ENCODE measurements around the gene SLC16A13. TPM values are rescaled to one million over a fixed set of nuclear protein-coding genes. Genes with fewer than 3 reads are reported as not detected.

SLC16A13 gene
- total and polyA plus RNA-seq, 8 donors, result 3.7 to 21.5 (median 4.8) TPM

GRCh38 chr17:7016886-7017826 is 18.7 kb upstream of the SLC16A13 start:
- TF ChIP-seq CTCF (IDR thresholded peaks at IDR 0.05), result no peak
- intact Hi-C loops (cut with DNase I), result no loop called here
- Histone ChIP-seq H3K27me3 (peaks cover 0 to 1% of the 10 kb centered on the region in 2 donors), H3K4me1 (peaks cover 5 to 78% of the 10 kb centered on the region in 2 donors), H3K36me3 (peaks cover 0 to 15% of the 10 kb centered on the region in 2 donors), H3K9me3 (no peaks in the 10 kb centered on the region), H3K4me3 (peak overlapping the region in 1 of 2 donors; percentile 38), H3K27ac (peak overlapping the region; percentile 89 to 99)
- no peak for DNase-seq
- ATAC-seq, result no peak

GRCh38 chr17:7017827-7018200 is 18.0 kb upstream of the SLC16A13 start:
- no peak for ATAC-seq
- DNase-seq, result no peak
- H3K4me3 ChIP-seq, result peak overlapping the region; percentile 5 to 38
- intact Hi-C loops (cut with DNase I), result no loop called here
- peaks cover 0 to 15% of the 10 kb centered on the region in 2 donors for H3K36me3 ChIP-seq
- TF ChIP-seq CTCF (IDR thresholded peaks at IDR 0.05), result no peak
- H3K27me3 ChIP-seq, result peaks cover 0 to 8% of the 10 kb centered on the region in 2 donors
- peaks cover 10 to 84% of the 10 kb centered on the region in 2 donors for H3K4me1 ChIP-seq
- peak overlapping the region; percentile 89 to 99 for H3K27ac ChIP-seq
- H3K9me3 ChIP-seq, result no peaks in the 10 kb centered on the region

GRCh38 chr17:7018331-7018964 is 17.4 kb upstream of the SLC16A13 start:
- DNase-seq (no peak), ATAC-seq (no peak)
- no peak for TF ChIP-seq CTCF (IDR thresholded peaks at IDR 0.05)
- peak overlapping the region; percentile 89 to 99 for H3K27ac ChIP-seq
- H3K9me3 ChIP-seq, result no peaks in the 10 kb centered on the region
- H3K27me3 ChIP-seq, result peaks cover 0 to 14% of the 10 kb centered on the region in 2 donors
- peak overlapping the region; percentile 16 to 38 for H3K4me3 ChIP-seq
- H3K4me1 ChIP-seq, result peaks cover 10 to 87% of the 10 kb centered on the region in 2 donors
- intact Hi-C loops (cut with DNase I), result no loop called here
- peaks cover 0 to 15% of the 10 kb centered on the region in 2 donors for H3K36me3 ChIP-seq

GRCh38 chr17:7019367-7019766 is 16.4 kb upstream of the SLC16A13 start:
- no peak for TF ChIP-seq CTCF (IDR thresholded peaks at IDR 0.05)
- Histone ChIP-seq H3K4me3 (peak overlapping the region; percentile 16 to 38), H3K4me1 (peaks cover 6 to 82% of the 10 kb centered on the region in 2 donors), H3K9me3 (no peaks in the 10 kb centered on the region), H3K27ac (peak overlapping the region; percentile 86 to 89), H3K36me3 (peaks cover 0 to 15% of the 10 kb centered on the region in 2 donors), H3K27me3 (peaks cover 0 to 15% of the 10 kb centered on the region in 2 donors)
- no peak for DNase-seq
- no peak for ATAC-seq
- intact Hi-C loops (cut with DNase I), result no loop called here

Data from left lung (tissue), 10 donors.